HG03045 (cell line): Measurements from ENCODE around the gene PALS1.

Source experiments
- ATAC-seq: cut with Tn5 transposase; IDR thresholded peaks from one replicate; pipeline ENCODE4 v1.9.1; 2021; ENCODE audit warnings: mild to moderate bottlenecking, moderate library complexity; ENCODE audit not compliant: unreplicated experiment

Gene PALS1

GRCh38 chr14:67241411-67242167 is at the start of gene PALS1:
Gene PALS1, plus strand, starts transcription at chr14:67241435. Its CDS starts 37,736 bp downstream, at chr14:67279171.
- ATAC-seq = peak; percentile 45

GRCh38 chr14:67191768-67192290 is 49.4 kb upstream of the PALS1 start:
- ATAC-seq = no peak

- ATAC-seq = no peak
Measured at GRCh38 chr14:67192366-67192765, 48.9 kb upstream of the PALS1 start.

GRCh38 chr14:67195279-67195678 is 46.0 kb upstream of the PALS1 start:
- no peak for ATAC-seq

- no peak for ATAC-seq
Measured at GRCh38 chr14:67199016-67199415, 42.2 kb upstream of the PALS1 start.

GRCh38 chr14:67207810-67208209 is 33.4 kb upstream of the PALS1 start:
- ATAC-seq = no peak

GRCh38 chr14:67218126-67218525 is 23.1 kb upstream of the PALS1 start:
- ATAC-seq = no peak

- no peak for ATAC-seq
Measured at GRCh38 chr14:67221248-67221981, 19.8 kb upstream of the PALS1 start.

GRCh38 chr14:67221982-67222328 is 19.3 kb upstream of the PALS1 start:
- ATAC-seq = no peak

- no peak for ATAC-seq
Measured at GRCh38 chr14:67225523-67225922, 15.7 kb upstream of the PALS1 start.

GRCh38 chr14:67228325-67228984 is 12.8 kb upstream of the PALS1 start:
- ATAC-seq = no peak

- ATAC-seq = no peak
Measured at GRCh38 chr14:67232066-67232465, 9.2 kb upstream of the PALS1 start.

- no peak for ATAC-seq
Measured at GRCh38 chr14:67232621-67233020, 8.6 kb upstream of the PALS1 start.

GRCh38 chr14:67237591-67237990 is 3.6 kb upstream of the PALS1 start:
- no peak for ATAC-seq

GRCh38 chr14:67239582-67239981 is 1.7 kb upstream of the PALS1 start:
- no peak for ATAC-seq

GRCh38 chr14:67240168-67240932 is 885 bp upstream of the PALS1 start:
- ATAC-seq = peak; percentile 22

- peak; percentile 92 for ATAC-seq
Measured at GRCh38 chr14:67240978-67241410, 241 bp upstream of the PALS1 start.

- ATAC-seq = no peak
Measured at GRCh38 chr14:67242168-67242420, 859 bp downstream of the PALS1 start.

GRCh38 chr14:67245104-67245503 is 3.9 kb downstream of the PALS1 start:
- ATAC-seq = no peak

- ATAC-seq = no peak
Measured at GRCh38 chr14:67251573-67252226, 10.5 kb downstream of the PALS1 start.
